Choroid plexus epithelial cell (primary cell): ENCODE measurements around the gene MSANTD1.

Experiments
- DNase-seq: peaks from one replicate; pipeline ENCODE4 v3.0.0-alpha.2; 2010; ENCODE audit warnings: low read depth
- H3K4me3 ChIP-seq: 2 replicates; pipeline ENCODE4 v1.5.1; 2011; ENCODE audit warnings: low read depth, mild to moderate bottlenecking, control low read depth, low read length, moderate library complexity
- TF ChIP-seq, protein P1 (sequence below): conservative IDR thresholded peaks from 2 replicates; pipeline ENCODE4 v1.5.1; 2011; ENCODE audit warnings: low read depth, mild to moderate bottlenecking, control low read depth, inconsistent platforms, low read length, moderate library complexity

MSANTD1 gene

DNA sequence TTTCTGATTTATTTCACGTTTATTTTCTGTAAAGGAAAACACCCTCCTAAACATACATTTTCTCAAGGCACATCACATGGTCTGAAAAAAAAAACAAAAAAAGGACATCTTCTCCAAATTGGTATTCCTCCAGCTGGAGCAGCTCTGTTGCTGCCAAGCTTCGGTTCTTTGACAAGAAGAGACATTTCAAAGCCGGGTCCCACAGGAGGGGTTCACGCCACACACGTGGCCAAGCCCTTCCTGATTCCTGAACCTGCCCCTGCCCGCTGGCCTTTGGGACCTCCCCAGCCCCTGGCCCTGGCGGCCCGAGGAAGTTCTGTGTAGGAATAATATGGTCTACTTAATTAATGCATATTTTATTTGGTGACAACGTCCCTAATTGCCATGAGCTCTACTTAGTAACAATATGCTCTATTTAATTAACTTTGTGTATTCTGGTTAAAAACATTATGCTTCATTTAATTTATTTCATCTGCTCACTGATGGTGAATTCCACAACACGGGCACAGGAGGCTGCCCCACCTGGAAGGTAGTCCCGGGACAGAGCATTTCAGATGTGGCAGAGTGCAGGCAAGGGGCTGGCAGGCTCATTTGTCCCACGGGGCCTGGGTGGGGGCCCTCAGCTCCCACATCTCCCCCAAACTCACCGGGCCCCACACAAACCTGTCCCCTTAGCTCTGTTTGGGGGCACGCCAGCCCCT lies 38.5 kb downstream of the MSANTD1 start:
- H3K4me3 ChIP-seq, result no peak overlapping the region
- no peak for DNase-seq
- TF ChIP-seq, protein P1, sequence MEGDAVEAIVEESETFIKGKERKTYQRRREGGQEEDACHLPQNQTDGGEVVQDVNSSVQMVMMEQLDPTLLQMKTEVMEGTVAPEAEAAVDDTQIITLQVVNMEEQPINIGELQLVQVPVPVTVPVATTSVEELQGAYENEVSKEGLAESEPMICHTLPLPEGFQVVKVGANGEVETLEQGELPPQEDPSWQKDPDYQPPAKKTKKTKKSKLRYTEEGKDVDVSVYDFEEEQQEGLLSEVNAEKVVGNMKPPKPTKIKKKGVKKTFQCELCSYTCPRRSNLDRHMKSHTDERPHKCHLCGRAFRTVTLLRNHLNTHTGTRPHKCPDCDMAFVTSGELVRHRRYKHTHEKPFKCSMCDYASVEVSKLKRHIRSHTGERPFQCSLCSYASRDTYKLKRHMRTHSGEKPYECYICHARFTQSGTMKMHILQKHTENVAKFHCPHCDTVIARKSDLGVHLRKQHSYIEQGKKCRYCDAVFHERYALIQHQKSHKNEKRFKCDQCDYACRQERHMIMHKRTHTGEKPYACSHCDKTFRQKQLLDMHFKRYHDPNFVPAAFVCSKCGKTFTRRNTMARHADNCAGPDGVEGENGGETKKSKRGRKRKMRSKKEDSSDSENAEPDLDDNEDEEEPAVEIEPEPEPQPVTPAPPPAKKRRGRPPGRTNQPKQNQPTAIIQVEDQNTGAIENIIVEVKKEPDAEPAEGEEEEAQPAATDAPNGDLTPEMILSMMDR, result no peak

DNA sequence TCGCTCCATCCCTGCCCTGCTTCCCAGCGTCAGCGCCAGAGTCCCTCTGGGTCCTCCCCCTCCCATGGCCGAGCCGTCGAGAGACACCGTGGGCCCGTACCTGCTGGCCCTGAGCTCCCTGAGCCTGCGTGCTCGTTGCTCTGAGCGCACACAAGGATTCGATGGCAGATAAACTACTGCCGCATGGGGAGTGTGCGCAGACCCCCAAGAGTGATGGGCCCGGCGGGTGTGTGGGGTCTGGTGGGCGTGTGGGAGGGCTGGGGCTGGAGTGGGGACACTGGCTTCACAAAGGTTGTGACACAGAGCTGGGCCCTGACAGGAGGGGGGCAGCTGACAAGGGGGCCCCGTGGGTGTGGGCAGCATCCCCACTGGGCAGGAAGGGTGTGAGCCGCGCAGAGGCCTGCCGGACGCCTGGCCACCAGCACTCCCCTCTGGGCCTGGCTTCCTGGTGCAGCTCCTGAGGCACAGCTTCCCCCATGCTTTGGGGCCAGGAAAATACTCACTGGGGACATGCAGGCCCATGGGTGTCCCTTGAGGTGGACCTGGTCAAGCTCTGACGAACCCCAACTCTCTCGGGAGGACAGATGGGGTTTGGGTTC lies 39.1 kb downstream of the MSANTD1 start:
- no peak overlapping the region for H3K4me3 ChIP-seq
- TF ChIP-seq, protein P1, result no peak
- DNase-seq, result no peak

DNA sequence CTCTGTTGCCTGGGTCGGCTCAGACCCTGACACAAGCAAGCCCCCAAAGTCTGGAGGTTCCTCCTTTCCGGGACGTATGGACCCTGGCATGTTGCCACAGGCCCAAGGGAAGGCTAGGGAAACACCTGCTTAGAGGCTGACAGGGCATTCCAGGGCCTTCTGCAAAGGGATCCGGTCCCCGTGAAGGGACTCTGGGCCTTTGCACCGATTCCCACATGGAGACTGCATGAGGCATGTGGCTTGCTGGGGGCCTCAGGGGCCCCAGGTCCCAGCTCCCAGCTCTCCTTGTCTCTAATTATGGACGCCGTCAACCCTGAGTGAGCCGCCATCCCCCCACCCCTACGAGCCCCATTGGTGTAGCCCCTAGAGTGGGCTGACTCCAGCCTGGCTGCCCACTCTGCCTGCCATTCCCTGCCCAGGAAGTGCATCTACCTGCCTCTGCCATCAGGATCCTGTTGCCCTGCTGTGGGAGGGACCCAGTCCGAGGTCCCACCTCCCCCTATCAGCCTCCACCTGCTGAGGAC lies 39.7 kb downstream of the MSANTD1 start:
- TF ChIP-seq, protein P1, result no peak
- DNase-seq, result no peak
- H3K4me3 ChIP-seq, result no peak overlapping the region

DNA sequence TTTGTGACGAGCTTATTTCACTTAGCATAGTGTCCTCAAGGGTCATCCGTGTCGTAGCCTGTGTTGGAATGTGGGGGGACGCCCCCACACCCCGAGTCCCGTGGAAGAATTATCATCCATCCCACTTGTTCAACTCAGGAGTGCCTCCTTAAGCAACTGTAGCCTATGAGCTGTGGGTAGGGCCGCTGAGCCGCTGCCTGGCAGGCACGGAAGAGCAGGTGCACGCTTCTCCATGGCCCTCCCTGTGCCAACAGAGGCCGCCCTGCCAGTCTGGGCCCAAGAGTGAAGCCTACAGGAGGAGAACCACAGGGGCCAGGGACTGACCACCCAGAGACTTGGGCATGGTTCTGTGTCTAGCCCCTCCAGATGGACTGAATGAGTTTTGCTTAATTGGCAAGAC lies 41.5 kb downstream of the MSANTD1 start:
- DNase-seq, result no peak
- H3K4me3 ChIP-seq, result no peak overlapping the region
- TF ChIP-seq, protein P1, result no peak

DNA sequence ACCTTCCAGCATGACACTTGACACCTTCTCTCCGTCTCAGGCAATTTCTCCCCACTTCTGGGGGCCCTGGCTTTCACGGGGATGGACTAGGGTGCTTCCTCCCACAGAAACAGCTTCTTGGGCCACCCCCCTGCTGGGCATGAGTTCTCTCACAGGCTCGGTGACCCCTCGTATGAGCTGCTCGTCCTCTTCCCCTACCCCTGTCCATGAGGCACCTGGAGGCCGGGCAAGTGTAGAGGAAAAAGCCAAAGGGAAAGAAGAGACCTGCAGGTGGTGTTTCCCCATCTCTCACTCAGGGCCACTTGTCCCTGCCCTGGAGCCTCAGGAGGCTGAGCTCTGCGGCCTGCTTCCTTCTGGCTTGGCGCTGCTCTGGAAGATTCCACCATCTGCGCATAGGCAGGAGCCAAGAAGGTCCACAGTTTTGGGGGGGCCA lies 41.9 kb downstream of the MSANTD1 start:
- DNase-seq, result no peak
- TF ChIP-seq, protein P1, result no peak

DNA sequence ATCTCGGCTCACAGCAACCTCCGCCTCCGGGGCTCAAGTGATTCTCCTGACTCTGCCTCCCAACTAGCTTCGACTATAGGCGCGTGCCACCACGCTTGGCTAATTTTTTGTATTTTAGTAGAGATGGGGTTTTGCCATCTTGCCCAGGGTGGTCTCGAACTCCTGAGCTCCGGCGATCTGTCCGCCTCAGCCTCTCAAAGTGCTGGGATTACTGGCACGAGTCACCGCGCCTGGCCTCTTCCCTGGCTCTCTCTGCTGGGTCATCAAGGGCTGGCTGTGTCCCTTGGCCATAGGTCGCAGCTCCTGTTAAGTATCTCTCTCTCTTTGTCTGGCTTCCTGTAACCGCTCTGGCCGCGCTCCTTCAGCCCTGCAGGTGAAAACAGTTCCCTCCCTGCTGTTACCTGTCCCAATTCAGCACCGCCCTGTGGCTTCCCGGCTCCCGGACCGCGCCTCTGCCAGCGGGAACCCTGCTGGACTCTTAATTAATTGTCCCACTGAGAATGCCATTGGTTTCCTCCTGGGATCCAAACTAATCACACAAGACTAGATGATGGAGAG lies 42.5 kb downstream of the MSANTD1 start:
- TF ChIP-seq, protein P1, result no peak
- H3K4me3 ChIP-seq, result peak overlapping the region; percentile 81
- DNase-seq, result no peak

More for the DNA sequence above, 41.9 kb downstream of the MSANTD1 start:
- no peak overlapping the region for H3K4me3 ChIP-seq
